Neural cell (in vitro differentiated cells): Measurements from ENCODE around the gene CRY2. TPM values are rescaled to one million over a fixed set of nuclear protein-coding genes. Genes with fewer than 3 reads are reported as not detected.

Source experiments
- H2AFZ ChIP-seq: fragments of 200-600, 300-800 bp; sonication (generic), shearing (Covaris generic); 2 replicates; pipeline ENCODE4 v1.6.0; 2014; ENCODE audit warnings: low read depth, mild to moderate bottlenecking, antibody characterized with exemption, low read length, moderate library complexity
- H3F3A ChIP-seq: fragments of 200-600 bp; shearing (Covaris generic); 2 replicates; pipeline ENCODE4 v1.6.1; 2016; ENCODE audit warnings: mild to moderate bottlenecking, moderate library complexity, mixed read lengths, antibody characterized with exemption, low read length; ENCODE audit not compliant: insufficient read depth, poor library complexity, severe bottlenecking
- H3K27ac ChIP-seq: fragments of 200-600, 300-800 bp; sonication (generic), shearing (Covaris generic); 2 replicates; pipeline ENCODE4 v1.5.1; 2014; ENCODE audit warnings: mild to moderate bottlenecking, low read length, moderate library complexity
- H3K27me3 ChIP-seq: fragments of 300-800, 200-600 bp; sonication (generic), shearing (Covaris generic); 2 replicates; pipeline ENCODE4 v1.6.0; 2014; ENCODE audit warnings: mild to moderate bottlenecking, low read depth, low read length, moderate library complexity; ENCODE audit not compliant: insufficient read depth
- H3K36me3 ChIP-seq: fragments of 300-800, 200-600 bp; sonication (generic), shearing (Covaris generic); 2 replicates; pipeline ENCODE4 v1.5.1; 2014; ENCODE audit warnings: mild to moderate bottlenecking, antibody characterized with exemption, low read length, moderate library complexity; ENCODE audit not compliant: insufficient read depth
- H3K4me2 ChIP-seq: fragments of 300-800, 200-600 bp; sonication (generic), shearing (Covaris generic); 2 replicates; pipeline ENCODE4 v1.6.0; 2014; ENCODE audit warnings: mild to moderate bottlenecking, low read length
- H3K4me3 ChIP-seq: fragments of 300-800, 200-600 bp; sonication (generic), shearing (Covaris generic); 2 replicates; pipeline ENCODE4 v1.5.1; 2014; ENCODE audit warnings: mild to moderate bottlenecking, low read length, moderate library complexity
- H3K79me2 ChIP-seq: fragments of 200-600 bp; shearing (Covaris generic); replicated peaks from 2 replicates; pipeline ENCODE4 v1.6.0; 2014; ENCODE audit warnings: mild to moderate bottlenecking, low read length, moderate library complexity; ENCODE audit not compliant: insufficient read depth
- H3K9ac ChIP-seq: fragments of 300-800, 200-600 bp; sonication (generic), shearing (Covaris generic); 2 replicates; pipeline ENCODE4 v1.6.1; 2016; ENCODE audit warnings: mild to moderate bottlenecking, low read length, mixed read lengths
- H3K9me2 ChIP-seq: fragments of 200-600 bp; shearing (Covaris generic); 2 replicates; pipeline ENCODE4 v1.6.1; 2016; ENCODE audit warnings: mild to moderate bottlenecking, low read length, mixed read lengths; ENCODE audit not compliant: insufficient read depth
- H3K9me3 ChIP-seq: fragments of 200-600, 300-800 bp; sonication (generic), shearing (Covaris generic); 2 replicates; pipeline ENCODE4 v1.6.1; 2016; ENCODE audit warnings: mild to moderate bottlenecking, mixed run types, low read length, moderate library complexity, mixed read lengths
- H4K20me1 ChIP-seq: fragments of 200-600 bp; shearing (Covaris generic); 2 replicates; pipeline ENCODE4 v1.6.1; 2016; ENCODE audit warnings: mild to moderate bottlenecking, mixed run types; ENCODE audit not compliant: insufficient read depth
- EP300 ChIP-seq: fragments of 450-650 bp; conservative IDR thresholded peaks from 2 replicates; pipeline ENCODE4 v1.6.1; 2014; ENCODE audit warnings: antibody characterized with exemption, mild to moderate bottlenecking, moderate library complexity; ENCODE audit not compliant: poor library complexity, severe bottlenecking
- EZH2 ChIP-seq: fragments of 200-600, 300-800 bp; shearing (Covaris generic), sonication (generic); IDR thresholded peaks from 2 replicates; pipeline ENCODE4 v1.6.1; 2014; ENCODE audit warnings: antibody characterized with exemption, low read length, borderline replicate concordance, mild to moderate bottlenecking; ENCODE audit not compliant: insufficient read depth, poor library complexity, severe bottlenecking
- MXI1 ChIP-seq: fragments of 450-650 bp; conservative IDR thresholded peaks from 2 replicates; pipeline ENCODE4 v1.6.1; 2014; ENCODE audit warnings: antibody characterized with exemption, mild to moderate bottlenecking; ENCODE audit not compliant: poor library complexity, severe bottlenecking
- POLR2AphosphoS5 ChIP-seq: IDR thresholded peaks from 2 replicates; pipeline ENCODE4 v1.6.1; 2012
- RAD21 ChIP-seq: fragments of 450-650 bp; conservative IDR thresholded peaks from 2 replicates; pipeline ENCODE4 v1.6.1; 2014; ENCODE audit warnings: antibody characterized with exemption, mild to moderate bottlenecking, moderate library complexity
- REST ChIP-seq: IDR thresholded peaks from 2 replicates; pipeline ENCODE4 v1.6.1; 2012; ENCODE audit warnings: borderline replicate concordance
- SMC3 ChIP-seq: fragments of 450-650 bp; conservative IDR thresholded peaks from 2 replicates; pipeline ENCODE4 v1.6.1; 2014; ENCODE audit warnings: antibody characterized with exemption, mild to moderate bottlenecking, moderate library complexity; ENCODE audit not compliant: poor library complexity
- TAF1 ChIP-seq: IDR thresholded peaks from 2 replicates; pipeline ENCODE4 v1.6.1; 2012; ENCODE audit warnings: low read depth
- polyA plus RNA-seq: library from polyadenylated mRNA; depleted of rRNA; stranded (reverse); fragments of >200 nt; gene quantifications from 2 replicates; pipeline ENCODE4 v1.2.3, GENCODE V29; 2014
- TF ChIP-seq, protein P1 (sequence below): fragments of 450-650 bp; IDR thresholded peaks from 2 replicates; pipeline ENCODE4 v1.5.1; 2014; ENCODE audit warnings: antibody characterized with exemption, mild to moderate bottlenecking, moderate library complexity; ENCODE audit not compliant: poor library complexity, severe bottlenecking

The CRY2 gene
- polyA plus RNA-seq, 1 donor from 2014 or later, result 27.8 TPM

GRCh38 chr11:45811109-45811435, 36.2 kb upstream of the CRY2 start:
- H3K4me2 ChIP-seq, result no peak overlapping the region
- H3K9me2 ChIP-seq, result no peaks in the 10 kb centered on the region
- H3K36me3 ChIP-seq, result peaks cover 7% of the 10 kb centered on the region
- no peaks in the 10 kb centered on the region for H3K9me3 ChIP-seq
- H3K4me3 ChIP-seq, result no peak overlapping the region
- no peak overlapping the region for H2AFZ ChIP-seq
- TF ChIP-seq, protein P1, sequence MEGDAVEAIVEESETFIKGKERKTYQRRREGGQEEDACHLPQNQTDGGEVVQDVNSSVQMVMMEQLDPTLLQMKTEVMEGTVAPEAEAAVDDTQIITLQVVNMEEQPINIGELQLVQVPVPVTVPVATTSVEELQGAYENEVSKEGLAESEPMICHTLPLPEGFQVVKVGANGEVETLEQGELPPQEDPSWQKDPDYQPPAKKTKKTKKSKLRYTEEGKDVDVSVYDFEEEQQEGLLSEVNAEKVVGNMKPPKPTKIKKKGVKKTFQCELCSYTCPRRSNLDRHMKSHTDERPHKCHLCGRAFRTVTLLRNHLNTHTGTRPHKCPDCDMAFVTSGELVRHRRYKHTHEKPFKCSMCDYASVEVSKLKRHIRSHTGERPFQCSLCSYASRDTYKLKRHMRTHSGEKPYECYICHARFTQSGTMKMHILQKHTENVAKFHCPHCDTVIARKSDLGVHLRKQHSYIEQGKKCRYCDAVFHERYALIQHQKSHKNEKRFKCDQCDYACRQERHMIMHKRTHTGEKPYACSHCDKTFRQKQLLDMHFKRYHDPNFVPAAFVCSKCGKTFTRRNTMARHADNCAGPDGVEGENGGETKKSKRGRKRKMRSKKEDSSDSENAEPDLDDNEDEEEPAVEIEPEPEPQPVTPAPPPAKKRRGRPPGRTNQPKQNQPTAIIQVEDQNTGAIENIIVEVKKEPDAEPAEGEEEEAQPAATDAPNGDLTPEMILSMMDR, result no peak
- peaks cover 7% of the 10 kb centered on the region for H3K79me2 ChIP-seq
- H3K27ac ChIP-seq, result no peak overlapping the region
- no peaks in the 10 kb centered on the region for H3K27me3 ChIP-seq
- H4K20me1 ChIP-seq, result no peaks in the 10 kb centered on the region
- H3F3A ChIP-seq, result no peaks in the 10 kb centered on the region
- H3K9ac ChIP-seq, result no peak overlapping the region

DNA sequence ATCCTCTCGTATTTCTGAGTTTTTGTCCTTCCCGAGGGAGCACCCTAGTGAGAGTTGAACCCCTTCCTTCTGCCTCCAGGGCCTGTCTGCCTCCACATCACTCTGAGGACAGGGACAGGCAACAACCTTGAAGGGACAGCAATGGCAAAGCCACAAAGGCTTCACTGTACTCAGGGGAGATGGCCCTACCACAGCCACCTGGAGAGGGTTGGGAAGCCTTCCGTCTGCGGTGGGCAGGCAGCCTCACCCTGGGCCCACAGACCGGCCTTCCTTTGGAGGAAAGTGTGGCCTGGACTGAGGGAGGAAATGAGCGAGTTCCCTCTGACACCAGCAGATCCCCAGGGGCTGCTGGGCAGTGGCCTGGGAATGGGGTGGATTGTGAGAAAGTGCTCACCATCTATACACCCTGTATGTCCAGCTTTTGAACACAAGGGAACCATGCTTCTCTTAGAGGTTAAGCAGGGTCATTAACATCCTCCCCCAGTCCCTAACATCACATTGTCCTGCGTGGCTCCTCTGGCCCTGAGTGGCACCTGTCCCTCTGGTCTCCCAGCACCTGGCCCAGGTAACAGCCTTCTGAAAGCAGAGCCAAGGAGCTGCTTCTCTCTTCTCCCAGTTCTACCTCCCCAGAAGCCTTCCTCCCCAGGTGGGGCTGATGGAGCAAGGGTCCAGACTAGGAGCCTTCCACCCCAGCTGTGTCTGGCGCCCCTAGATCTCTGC, 35.5 kb upstream of the CRY2 start:
- H3K27ac ChIP-seq, result no peak overlapping the region

More for the DNA sequence above, 35.5 kb upstream of the CRY2 start:
- Histone ChIP-seq H3K9me3 (no peaks in the 10 kb centered on the region), H3K4me3 (no peak overlapping the region), H3K79me2 (peaks cover under 1% of the 10 kb centered on the region), H2AFZ (no peak overlapping the region), H3K27me3 (no peaks in the 10 kb centered on the region), H3K9ac (no peak overlapping the region), H4K20me1 (no peaks in the 10 kb centered on the region), H3K9me2 (no peaks in the 10 kb centered on the region), H3F3A (no peaks in the 10 kb centered on the region), H3K4me2 (no peak overlapping the region), H3K36me3 (peaks cover 7% of the 10 kb centered on the region)
- TF ChIP-seq SMC3, result no peak
- TF ChIP-seq, protein P1, result no peak
- no peak for TF ChIP-seq RAD21
- TF ChIP-seq POLR2AphosphoS5, result no peak
- TF ChIP-seq MXI1, result no peak
- TF ChIP-seq EZH2, result no peak
- TF ChIP-seq REST, result no peak
- TF ChIP-seq TAF1, result no peak
- no peak for TF ChIP-seq EP300
